ENCODE results near the gene MGMT.

GRCh38 chr10:129481641-129482040, 14.6 kb downstream of the MGMT start:
- TF ChIP-seq CTCF (IDR thresholded peaks at IDR 0.05): no peak
- TF ChIP-seq POLR2A (IDR thresholded peaks at IDR 0.05): no peak

Measured in testis (tissue), 2 donors.